ENCODE measurements around the gene CMKLR1. TPM values are rescaled to one million over a fixed set of nuclear protein-coding genes. Genes with fewer than 3 reads are reported as not detected.

CMKLR1 gene
- total and polyA plus RNA-seq, 10 of the 15 experiments (the other 5 are each of a cell fraction or from before 2014, with no cell fraction given): 13.8 to 52.3 (median 26.2) TPM

DNA sequence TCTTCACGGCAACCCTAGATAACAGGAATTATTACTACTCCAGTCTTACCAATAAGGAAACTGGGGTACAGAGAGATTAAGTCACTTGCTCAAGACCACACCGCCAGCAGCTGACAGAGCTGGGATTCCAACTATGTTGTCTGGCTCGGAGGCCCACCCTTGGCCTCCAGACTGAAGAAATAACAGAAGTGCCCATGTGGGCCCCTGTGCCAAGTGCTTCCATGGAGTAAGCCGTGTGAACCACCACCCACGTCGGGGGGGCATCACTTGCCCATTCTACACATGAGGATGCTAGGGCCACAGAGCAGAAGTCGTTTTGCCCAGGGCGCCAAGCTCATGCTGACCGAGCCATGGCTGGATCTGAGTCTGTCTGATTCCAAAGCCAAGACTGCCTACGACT, 926 bp upstream of the CMKLR1 start (continued):
- TF ChIP-seq, protein P1, sequence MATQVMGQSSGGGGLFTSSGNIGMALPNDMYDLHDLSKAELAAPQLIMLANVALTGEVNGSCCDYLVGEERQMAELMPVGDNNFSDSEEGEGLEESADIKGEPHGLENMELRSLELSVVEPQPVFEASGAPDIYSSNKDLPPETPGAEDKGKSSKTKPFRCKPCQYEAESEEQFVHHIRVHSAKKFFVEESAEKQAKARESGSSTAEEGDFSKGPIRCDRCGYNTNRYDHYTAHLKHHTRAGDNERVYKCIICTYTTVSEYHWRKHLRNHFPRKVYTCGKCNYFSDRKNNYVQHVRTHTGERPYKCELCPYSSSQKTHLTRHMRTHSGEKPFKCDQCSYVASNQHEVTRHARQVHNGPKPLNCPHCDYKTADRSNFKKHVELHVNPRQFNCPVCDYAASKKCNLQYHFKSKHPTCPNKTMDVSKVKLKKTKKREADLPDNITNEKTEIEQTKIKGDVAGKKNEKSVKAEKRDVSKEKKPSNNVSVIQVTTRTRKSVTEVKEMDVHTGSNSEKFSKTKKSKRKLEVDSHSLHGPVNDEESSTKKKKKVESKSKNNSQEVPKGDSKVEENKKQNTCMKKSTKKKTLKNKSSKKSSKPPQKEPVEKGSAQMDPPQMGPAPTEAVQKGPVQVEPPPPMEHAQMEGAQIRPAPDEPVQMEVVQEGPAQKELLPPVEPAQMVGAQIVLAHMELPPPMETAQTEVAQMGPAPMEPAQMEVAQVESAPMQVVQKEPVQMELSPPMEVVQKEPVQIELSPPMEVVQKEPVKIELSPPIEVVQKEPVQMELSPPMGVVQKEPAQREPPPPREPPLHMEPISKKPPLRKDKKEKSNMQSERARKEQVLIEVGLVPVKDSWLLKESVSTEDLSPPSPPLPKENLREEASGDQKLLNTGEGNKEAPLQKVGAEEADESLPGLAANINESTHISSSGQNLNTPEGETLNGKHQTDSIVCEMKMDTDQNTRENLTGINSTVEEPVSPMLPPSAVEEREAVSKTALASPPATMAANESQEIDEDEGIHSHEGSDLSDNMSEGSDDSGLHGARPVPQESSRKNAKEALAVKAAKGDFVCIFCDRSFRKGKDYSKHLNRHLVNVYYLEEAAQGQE (IDR thresholded peaks at IDR 0.05; ENCODE audit: low read depth, low read length): no peak
- TF ChIP-seq SIX5 (IDR thresholded peaks at IDR 0.05; ENCODE audit: low read depth, low read length, severe bottlenecking): no peak
- no peak for TF ChIP-seq SREBF1 (IDR thresholded peaks at IDR 0.05; ENCODE audit: low read length)
- TF ChIP-seq CBX3 (IDR thresholded peaks at IDR 0.05; ENCODE audit: borderline replicate concordance, low read depth): no peak

DNA sequence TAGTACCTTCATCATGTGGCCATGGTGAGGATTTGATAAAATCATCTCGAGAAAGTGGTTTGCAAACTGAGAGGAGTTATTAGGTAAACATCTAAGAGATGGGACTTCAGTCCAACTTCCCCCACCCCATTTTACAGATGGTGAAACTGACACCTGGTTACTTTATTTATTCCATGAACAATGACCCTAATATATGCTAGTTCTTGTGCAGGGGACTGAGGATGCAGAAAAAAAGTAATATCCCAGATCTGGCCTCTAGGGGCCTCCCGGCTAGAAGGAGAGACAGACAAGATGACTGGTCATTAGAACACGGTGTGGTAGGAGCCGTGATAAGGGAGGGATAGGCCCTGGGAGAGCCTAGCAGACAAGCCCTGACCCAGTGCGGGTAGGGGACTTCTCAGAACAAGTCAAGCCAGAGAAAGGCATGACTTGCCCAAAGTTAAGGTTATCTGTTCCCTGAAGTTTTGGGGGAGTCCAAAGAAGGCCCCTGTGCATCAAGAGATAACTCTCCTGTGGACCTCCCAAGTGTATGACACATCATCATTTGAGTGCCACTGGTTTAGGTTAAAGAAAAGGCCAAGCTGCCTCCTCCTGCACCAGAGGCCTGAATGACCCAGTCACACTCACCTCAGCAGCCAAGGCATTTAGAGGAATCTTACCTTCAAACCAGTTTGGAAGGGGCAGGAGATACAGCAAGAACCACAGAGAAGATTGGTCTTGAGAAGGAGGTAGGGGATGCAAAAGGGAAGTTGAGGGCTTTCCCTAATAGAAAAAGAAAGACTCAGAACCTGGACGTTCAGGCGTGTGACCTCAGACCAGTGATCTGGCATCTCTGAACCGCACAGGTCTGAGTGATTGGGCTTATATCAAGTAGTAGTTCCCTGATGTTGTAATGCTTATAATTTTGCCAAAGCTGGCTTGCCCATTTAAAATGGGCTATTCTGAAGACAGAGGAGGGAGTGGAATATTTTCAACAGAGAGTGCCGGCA, 1.6 kb downstream of the CMKLR1 start:
- Histone ChIP-seq H3K9me3 (replicated peaks; ENCODE audit: control insufficient read depth, insufficient read depth, low read length) (no peaks in the 10 kb centered on the region; the same call in 2 of the 3 replicates), H3K79me2 (ENCODE audit: control insufficient read depth, insufficient read depth, low read length) (no peaks in the 10 kb centered on the region), H4K20me1 (ENCODE audit: control insufficient read depth, insufficient read depth) (no peaks in the 10 kb centered on the region), H3K4me3 (no peak overlapping the region), H3K27ac (ENCODE audit: control insufficient read depth, insufficient read depth) (peak overlapping the region; percentile 84), H3K9ac (ENCODE audit: control insufficient read depth, insufficient read depth, low read length) (0 out of 2 replicates have a peak overlapping the region, but pooled peaks have one; percentile 6), H3K27me3 (replicated peaks in 1 of 2; ENCODE audit: control insufficient read depth in 2 of 2, insufficient read depth in 2 of 2, low read length in 1 of 2) (no peaks in the 10 kb centered on the region), H3K36me3 (ENCODE audit: control insufficient read depth in 2 of 2, insufficient read depth in 2 of 2, low read length in 1 of 2) (no peaks in the 10 kb centered on the region), H2AFZ (ENCODE audit: control insufficient read depth, low read depth, low read length) (peak overlapping the region; percentile 20), H3K4me1 (ENCODE audit: control insufficient read depth, insufficient read depth, low read length) (peaks cover 63% of the 10 kb centered on the region), H3K4me2 (ENCODE audit: control insufficient read depth, insufficient read depth) (peak overlapping the region; percentile 11)
- ATAC-seq (peak; percentile 68), FAIRE-seq (peak; percentile 47), DNase-seq (ENCODE audit: low read depth, low spot score) (no peak)
- 38% methylated on average over 9 of the region's 9 CpGs for WGBS (ENCODE audit: insufficient coverage, insufficient replicate concordance, low lambda C conversion rate, missing lambda C conversion rate)
- ChIA-PET POLR2A (interaction anchor here (0.9 to 5.1 kb wide), 4 partner anchors 20 to 23 kb away, joined by 3 to 32 read pairs (median 8); no protein-coding TSS in a partner anchor), RAD21 (ENCODE audit: unreplicated experiment) (interaction anchor here (1.0 to 7.3 kb wide), 7 partner anchors 12 to 176 kb away, joined by 3 to 63 read pairs (median 23); no protein-coding TSS in a partner anchor), SMC1A (ENCODE audit: uncharacterized antibody, unreplicated experiment) (interaction anchor here (0.8 to 9.2 kb wide), 11 partner anchors 9 to 118 kb away, joined by 3 to 185 read pairs (median 6); no protein-coding TSS in a partner anchor), CTCF (interaction anchor here (0.5 to 2.0 kb wide), 5 partner anchors 9 to 375 kb away, joined by 3 to 9 read pairs (median 3); no protein-coding TSS in a partner anchor)
- in situ Hi-C loops (cut with MboI) (no loop called here), intact Hi-C loops (cut with micrococcal nuclease; ENCODE audit: unreplicated experiment) (loop anchor here (1.0 to 10.0 kb wide), 2 partner anchors 120 to 297 kb away; partner anchors contain the start of gene SELPLG)
- no TSS peak for BruUV-seq (replicated peaks)
- TF ChIP-seq RBBP5 (conservative IDR thresholded peaks at IDR 0.05) (no peak), NFXL1 (IDR thresholded peaks at IDR 0.05; ENCODE audit: borderline replicate concordance) (no peak), POU2F2 (IDR thresholded peaks at IDR 0.05; ENCODE audit: borderline replicate concordance, low read depth, low read length) (no peak), NFYA (IDR thresholded peaks at IDR 0.05; ENCODE audit: borderline replicate concordance, low read depth, low read length) (no peak), STAT3 (IDR thresholded peaks at IDR 0.05; ENCODE audit: low read depth, low read length) (no peak), EED (IDR thresholded peaks at IDR 0.05; ENCODE audit: low read depth) (no peak; the same call in 1 of the 2 replicates), RAD21 (IDR thresholded peaks at IDR 0.05; ENCODE audit: insufficient read depth, low read depth, low read length) (peak; percentile 70), NFYB (IDR thresholded peaks at IDR 0.05; ENCODE audit: insufficient read depth, low read depth, low read length) (no peak), WRNIP1 (IDR thresholded peaks at IDR 0.05; ENCODE audit: borderline replicate concordance, low read depth, low read length) (no peak)
- TF ChIP-seq, protein P2, sequence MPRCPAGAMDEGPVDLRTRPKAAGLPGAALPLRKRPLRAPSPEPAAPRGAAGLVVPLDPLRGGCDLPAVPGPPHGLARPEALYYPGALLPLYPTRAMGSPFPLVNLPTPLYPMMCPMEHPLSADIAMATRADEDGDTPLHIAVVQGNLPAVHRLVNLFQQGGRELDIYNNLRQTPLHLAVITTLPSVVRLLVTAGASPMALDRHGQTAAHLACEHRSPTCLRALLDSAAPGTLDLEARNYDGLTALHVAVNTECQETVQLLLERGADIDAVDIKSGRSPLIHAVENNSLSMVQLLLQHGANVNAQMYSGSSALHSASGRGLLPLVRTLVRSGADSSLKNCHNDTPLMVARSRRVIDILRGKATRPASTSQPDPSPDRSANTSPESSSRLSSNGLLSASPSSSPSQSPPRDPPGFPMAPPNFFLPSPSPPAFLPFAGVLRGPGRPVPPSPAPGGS (IDR thresholded peaks at IDR 0.05; ENCODE audit: borderline replicate concordance, insufficient read depth, low read depth, low read length, poor library complexity, severe bottlenecking): no peak
